GM21526 (cell line): Measurements from ENCODE around the gene COPG1.
"Not testable (repeated sequence)": the region's sequence is repeated elsewhere in the genome, so short reads cannot be mapped to it uniquely, and the experiment has no call there.

Experiments
- ATAC-seq: cut with Tn5 transposase; IDR thresholded peaks from one replicate; pipeline ENCODE4 v1.9.1; 2021; ENCODE audit warnings: moderate library complexity; ENCODE audit not compliant: unreplicated experiment, low FRiP score

COPG1 gene

DNA sequence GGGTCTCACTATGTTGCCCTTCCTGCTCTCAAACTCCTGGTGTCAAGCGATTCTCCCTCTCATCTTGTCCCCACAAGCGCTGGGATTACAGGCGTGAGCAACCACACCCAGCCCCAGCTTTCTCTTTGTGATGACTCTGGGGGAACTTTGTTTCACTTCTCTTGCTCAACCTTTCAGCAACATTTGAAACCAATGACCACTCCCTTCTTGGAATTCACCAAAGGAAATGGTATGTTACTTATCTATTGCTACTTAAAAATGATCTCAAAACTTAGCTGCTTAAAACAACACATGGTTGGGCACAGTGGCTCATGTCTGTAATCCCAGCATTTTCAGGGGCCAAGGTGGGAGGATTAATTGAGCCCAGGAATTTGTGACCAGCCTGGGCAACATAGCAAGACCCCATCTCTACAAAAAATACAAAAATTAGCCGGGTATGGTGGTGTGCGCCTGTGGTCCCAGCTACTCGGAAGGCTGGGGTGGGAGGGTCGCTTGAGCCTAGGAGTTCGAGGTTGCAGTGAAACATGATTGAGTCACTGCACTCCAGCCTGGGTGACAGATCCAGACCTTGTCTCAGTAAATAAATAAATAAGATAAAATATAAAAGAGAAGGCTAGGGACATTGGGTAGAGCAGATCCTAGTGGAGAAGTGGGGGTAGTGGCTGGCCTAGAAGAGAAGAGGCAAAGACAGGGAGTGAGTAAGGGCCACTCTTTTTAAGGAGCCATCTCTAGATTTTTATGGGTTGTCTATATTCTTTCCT, 10.3 kb upstream of the COPG1 start:
- ATAC-seq: no peak

DNA sequence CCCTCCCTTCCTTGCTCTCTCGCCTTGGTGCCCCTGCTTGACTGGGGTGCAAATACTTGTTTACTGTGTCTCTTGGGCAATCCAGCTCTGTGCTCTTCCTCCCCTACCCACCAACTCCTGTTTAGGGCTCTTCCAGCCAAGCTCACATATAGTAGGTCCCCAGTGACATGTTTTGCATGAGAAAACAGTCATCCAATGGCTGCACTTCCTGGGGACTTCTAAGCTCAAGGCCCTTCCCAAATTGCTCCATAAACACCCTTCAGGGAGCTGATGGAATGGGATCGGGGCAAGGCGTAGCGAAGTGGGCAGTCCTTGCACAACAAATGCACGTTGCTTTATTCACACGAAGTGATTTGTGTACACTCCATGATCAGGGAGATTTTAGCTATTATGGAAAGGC, 9.4 kb upstream of the COPG1 start:
- no peak for ATAC-seq

GRCh38 chr3:129240436-129240835, 9.0 kb upstream of the COPG1 start:
- ATAC-seq: no peak

DNA sequence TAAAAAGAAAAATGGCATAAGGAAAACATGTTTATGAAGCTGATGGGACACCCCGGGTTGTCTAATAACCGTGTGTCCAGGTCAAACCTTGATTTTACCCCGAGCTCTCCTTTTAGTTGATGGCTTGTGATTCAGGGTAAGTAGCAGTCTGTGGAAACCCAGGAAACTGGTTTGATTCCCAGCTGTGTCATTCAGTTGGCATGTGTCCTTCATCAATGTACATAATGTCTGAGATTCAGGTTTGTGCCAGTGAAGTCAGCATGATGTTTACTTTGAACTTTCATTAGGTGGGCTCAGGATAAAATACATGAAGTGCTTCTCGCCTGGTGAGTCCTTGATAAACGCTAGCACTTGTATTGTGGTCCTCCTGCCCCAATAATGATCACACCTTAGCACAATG, 4.3 kb upstream of the COPG1 start:
- ATAC-seq: no peak

DNA sequence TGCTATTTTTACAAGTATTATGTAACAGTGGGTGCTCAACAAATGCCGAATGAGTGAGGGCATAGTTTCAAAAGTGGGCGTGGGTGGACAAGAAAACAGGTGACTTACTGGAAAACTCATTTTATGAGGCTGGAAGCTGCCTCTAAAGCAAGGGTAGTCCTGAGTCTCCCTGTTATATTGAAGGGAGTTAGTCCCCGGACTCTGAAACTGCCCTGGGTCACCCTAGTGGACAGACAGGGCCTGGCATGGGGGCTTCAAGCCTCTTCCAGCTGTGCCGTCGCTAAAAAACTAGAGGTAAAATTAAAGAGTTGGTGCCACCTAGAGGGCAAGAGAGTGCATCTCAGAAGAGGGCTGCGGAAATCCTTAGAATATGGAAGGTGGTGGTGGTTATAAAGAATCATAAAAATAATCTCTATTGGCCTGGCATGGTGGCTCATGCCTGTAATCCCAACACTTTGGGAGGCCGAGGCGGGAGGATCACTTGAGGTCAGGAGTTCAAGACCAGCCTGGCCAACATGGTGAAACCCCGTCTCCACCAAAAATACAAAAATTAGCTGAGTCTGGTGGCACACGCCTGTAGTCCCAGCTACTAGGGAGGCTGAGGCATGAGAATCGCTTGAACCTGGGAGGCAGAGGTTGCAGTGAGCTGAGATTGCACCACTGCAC, 3.6 kb upstream of the COPG1 start:
- peak; percentile 56 for ATAC-seq

DNA sequence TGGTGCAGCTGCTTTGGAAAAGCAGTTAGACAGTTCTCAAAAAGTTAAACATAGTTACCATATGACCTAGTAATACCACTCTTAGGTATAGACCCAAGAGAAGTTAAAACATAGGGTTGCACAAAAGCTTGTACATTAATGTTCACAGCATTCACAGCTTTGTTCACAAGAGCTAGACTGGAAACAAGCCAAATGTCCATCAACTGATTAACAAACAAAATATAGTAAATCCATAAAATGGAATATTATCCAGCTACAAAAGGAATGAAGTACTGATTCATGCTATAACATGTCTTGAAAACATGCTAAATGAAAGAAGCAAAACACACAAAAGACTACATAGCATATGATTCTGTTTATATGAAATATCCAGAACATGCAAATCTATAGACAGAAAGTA, 2.8 kb upstream of the COPG1 start:
- no peak for ATAC-seq

GRCh38 chr3:129248286-129248979, 973 bp upstream of the COPG1 start:
- no peak for ATAC-seq

GRCh38 chr3:129252748-129253147, 3.3 kb downstream of the COPG1 start:
- ATAC-seq: no peak

GRCh38 chr3:129254536-129255230, 5.3 kb downstream of the COPG1 start:
- ATAC-seq: no peak

DNA sequence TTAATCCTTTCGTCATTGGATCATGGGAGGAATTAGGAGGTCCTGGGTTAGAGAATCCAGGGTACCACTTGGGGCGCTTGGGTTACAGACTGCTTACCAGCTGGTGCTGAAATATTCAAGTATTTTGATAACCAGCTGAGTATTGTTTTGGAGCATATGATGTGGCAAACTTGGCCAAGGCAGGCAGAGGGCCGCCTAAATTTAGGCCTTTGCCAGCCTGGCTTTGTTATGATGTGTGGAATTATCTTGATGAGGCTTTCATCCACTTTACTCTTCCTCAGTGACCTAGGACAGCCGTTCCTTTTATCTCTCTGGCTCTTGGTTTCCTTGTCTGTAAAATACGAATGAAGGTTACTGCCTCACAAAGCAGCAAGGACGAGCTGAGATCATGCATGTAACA, 6.9 kb downstream of the COPG1 start:
- no peak for ATAC-seq

GRCh38 chr3:129257609-129258008, 8.2 kb downstream of the COPG1 start:
- ATAC-seq: no peak

GRCh38 chr3:129259612-129260477, 10.4 kb downstream of the COPG1 start:
- no peak for ATAC-seq

- no peak for ATAC-seq
Measured at GRCh38 chr3:129260606-129261005, 11.2 kb downstream of the COPG1 start.

DNA sequence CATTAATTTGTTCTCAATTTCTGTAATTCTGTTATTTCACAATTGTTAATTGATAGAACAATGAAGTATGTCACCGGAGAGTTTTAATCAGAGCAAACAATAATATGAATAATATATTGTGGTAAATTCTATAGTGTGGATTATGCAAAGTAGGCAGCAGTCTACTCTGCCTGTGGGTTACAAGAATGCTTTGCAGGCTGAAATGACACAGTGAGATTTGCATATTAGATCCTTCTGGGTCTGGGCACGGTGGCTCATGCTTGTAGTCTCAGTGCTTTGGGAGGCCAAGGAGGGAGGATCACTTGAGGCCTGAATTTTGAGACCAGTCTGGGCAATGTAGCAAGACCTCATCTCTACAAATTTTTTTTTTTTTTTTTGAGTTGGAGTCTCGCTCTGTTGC, 12.5 kb downstream of the COPG1 start:
- no peak for ATAC-seq

- ATAC-seq: no peak
Measured at GRCh38 chr3:129263161-129263910, 13.9 kb downstream of the COPG1 start.

GRCh38 chr3:129264994-129265393, 15.6 kb downstream of the COPG1 start:
- ATAC-seq: not testable (repeated sequence)

- no peak for ATAC-seq
Measured at GRCh38 chr3:129266651-129267050, 17.2 kb downstream of the COPG1 start.

DNA sequence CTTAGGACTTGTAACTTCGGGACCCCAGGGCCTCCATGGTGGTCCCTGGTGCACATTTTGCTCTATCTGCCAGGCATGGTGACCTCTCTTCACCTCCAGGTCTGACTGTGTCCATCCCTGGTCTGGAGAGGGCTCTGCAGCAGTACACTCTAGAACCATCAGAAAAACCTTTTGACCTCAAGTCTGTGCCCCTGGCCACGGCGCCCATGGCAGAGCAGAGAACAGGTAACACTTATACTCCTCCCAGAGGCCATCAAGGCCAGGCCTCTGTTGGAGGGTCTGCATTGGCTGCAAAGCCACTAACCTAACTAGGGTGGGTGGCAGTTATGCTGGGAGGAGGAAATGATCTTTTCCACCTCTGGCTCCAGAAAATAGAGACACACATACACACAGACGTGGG, 19.0 kb downstream of the COPG1 start:
- ATAC-seq: no peak

DNA sequence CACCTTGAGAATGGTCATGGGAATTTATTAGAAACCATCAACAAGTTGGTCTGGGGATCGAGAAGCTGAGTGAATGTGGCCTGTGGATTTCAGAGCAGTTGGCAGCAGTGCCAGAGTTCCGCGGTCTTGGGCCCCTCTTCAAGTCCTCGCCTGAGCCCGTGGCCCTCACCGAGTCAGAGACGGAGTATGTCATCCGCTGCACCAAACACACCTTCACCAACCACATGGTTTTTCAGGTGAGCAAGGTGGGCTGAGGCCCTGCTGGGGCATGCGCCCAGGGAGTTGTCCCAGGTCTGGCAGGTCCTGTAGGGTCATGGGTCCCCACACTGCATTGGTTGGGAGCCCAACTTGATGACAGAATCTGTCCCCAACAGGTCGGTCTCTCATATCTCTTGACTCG, 22.3 kb downstream of the COPG1 start:
- ATAC-seq: no peak
